Activated naive CD4-positive, alpha-beta T cell treated with anti-CD3 and anti-CD28 coated beads, Interleukin-2, amount 50 U/mL, for 72 hours (primary cell): ENCODE measurements around the gene CCDC57. TPM values are rescaled to one million over a fixed set of nuclear protein-coding genes. Genes with fewer than 3 reads are reported as not detected.

ENCODE experiments used
- ATAC-seq, 2 donors: fragments of 150-1000 bp; cut with Tn5 transposase; 2 replicates each; pipeline ENCODE4 v1.10.0; 2021; ENCODE audit warnings: mild to moderate bottlenecking in 2 of 2, moderate library complexity in 2 of 2
- DNase-seq, 2 donors: peaks; one replicate each; pipeline ENCODE4 v3.0.0; 2021 to 2022; ENCODE audit warnings: low spot score in 2 of 2
- H3K27ac Mint-ChIP-seq, 2 donors: one replicate each; pipeline ENCODE4 v1.8.0; 2022; ENCODE audit warnings: mild to moderate bottlenecking in 2 of 2, mixed read lengths in 2 of 2
- H3K36me3 Mint-ChIP-seq, 2 donors: one replicate each; pipeline ENCODE4 v1.8.0; 2022; ENCODE audit warnings: mixed read lengths in 2 of 2
- H3K9me3 Mint-ChIP-seq, 2 donors: one replicate each; pipeline ENCODE4 v1.8.0; 2022; ENCODE audit warnings: mixed read lengths in 2 of 2
- total RNA-seq, 2 donors: library from RNA; stranded (reverse); gene quantifications; one replicate each; pipeline ENCODE4 v1.2.3, GENCODE V29; 2022

The CCDC57 gene
- total RNA-seq, 2 donors from 2014 or later = 34.6 to 51.3 TPM

GRCh38 chr17:82248815-82249674 is 36.4 kb upstream of the CCDC57 start:
- DNase-seq (peak in 1 of 2 donors; percentile 54), ATAC-seq (no peak)
- Mint-ChIP-seq H3K27ac (peak overlapping the region in 1 of 2 donors; percentile 83), H3K9me3 (no peaks in the 10 kb centered on the region), H3K36me3 (peaks cover 39 to 40% of the 10 kb centered on the region in 2 donors)

GRCh38 chr17:82247856-82248671 is 35.4 kb upstream of the CCDC57 start:
- no peaks in the 10 kb centered on the region for H3K9me3 Mint-ChIP-seq
- ATAC-seq (no peak), DNase-seq (no peak)
- peaks cover 37 to 40% of the 10 kb centered on the region in 2 donors for H3K36me3 Mint-ChIP-seq
- H3K27ac Mint-ChIP-seq = peak overlapping the region; percentile 21 to 83

- ATAC-seq (no peak), DNase-seq (no peak)
- peak overlapping the region; percentile 86 to 87 for H3K27ac Mint-ChIP-seq
- peaks cover 29 to 33% of the 10 kb centered on the region in 2 donors for H3K36me3 Mint-ChIP-seq
- no peaks in the 10 kb centered on the region for H3K9me3 Mint-ChIP-seq
Measured at GRCh38 chr17:82247182-82247823, 34.7 kb upstream of the CCDC57 start.

- Mint-ChIP-seq H3K36me3 (peaks cover 27 to 29% of the 10 kb centered on the region in 2 donors), H3K9me3 (no peaks in the 10 kb centered on the region), H3K27ac (peak overlapping the region; percentile 87 to 90)
- ATAC-seq (peak in 1 of 2 donors; percentile 28), DNase-seq (peak in 1 of 2 donors; percentile 54)
Measured at GRCh38 chr17:82246365-82247181, 33.9 kb upstream of the CCDC57 start.

- Mint-ChIP-seq H3K27ac (peak overlapping the region; percentile 87 to 90), H3K9me3 (no peaks in the 10 kb centered on the region), H3K36me3 (peaks cover 23 to 29% of the 10 kb centered on the region in 2 donors)
- DNase-seq (no peak), ATAC-seq (no peak)
Measured at GRCh38 chr17:82246040-82246364, 33.4 kb upstream of the CCDC57 start.

GRCh38 chr17:82245134-82246039 is 32.7 kb upstream of the CCDC57 start:
- DNase-seq (no peak), ATAC-seq (no peak)
- Mint-ChIP-seq H3K9me3 (no peaks in the 10 kb centered on the region), H3K36me3 (peaks cover 21 to 29% of the 10 kb centered on the region in 2 donors), H3K27ac (peak overlapping the region; percentile 87 to 97)

GRCh38 chr17:82244413-82245133 is 31.9 kb upstream of the CCDC57 start:
- Mint-ChIP-seq H3K27ac (peak overlapping the region; percentile 87 to 97), H3K9me3 (no peaks in the 10 kb centered on the region), H3K36me3 (peaks cover 21 to 29% of the 10 kb centered on the region in 2 donors)
- DNase-seq = peak in 1 of 2 donors; percentile 42
- ATAC-seq = no peak

GRCh38 chr17:82243648-82244412 is 31.2 kb upstream of the CCDC57 start:
- Mint-ChIP-seq H3K27ac (peak overlapping the region in 1 of 2 donors; percentile 97), H3K9me3 (no peaks in the 10 kb centered on the region), H3K36me3 (peaks cover 21 to 27% of the 10 kb centered on the region in 2 donors)
- ATAC-seq (no peak), DNase-seq (no peak)

GRCh38 chr17:82242977-82243647 is 30.5 kb upstream of the CCDC57 start:
- Mint-ChIP-seq H3K27ac (peak overlapping the region in 1 of 2 donors; percentile 24), H3K36me3 (peaks cover 16 to 20% of the 10 kb centered on the region in 2 donors), H3K9me3 (no peaks in the 10 kb centered on the region)
- no peak for DNase-seq
- no peak for ATAC-seq

- ATAC-seq (no peak), DNase-seq (peak in 1 of 2 donors; percentile 23)
- Mint-ChIP-seq H3K36me3 (peaks cover 12 to 17% of the 10 kb centered on the region in 2 donors), H3K9me3 (no peaks in the 10 kb centered on the region), H3K27ac (peak overlapping the region in 1 of 2 donors; percentile 24)
Measured at GRCh38 chr17:82242698-82242976, 30.0 kb upstream of the CCDC57 start.

GRCh38 chr17:82241926-82242697 is 29.5 kb upstream of the CCDC57 start:
- Mint-ChIP-seq H3K27ac (peak overlapping the region; percentile 24 to 87), H3K9me3 (no peaks in the 10 kb centered on the region), H3K36me3 (peaks cover 12 to 21% of the 10 kb centered on the region in 2 donors)
- no peak for DNase-seq
- peak in 1 of 2 donors; percentile 16 for ATAC-seq

- DNase-seq (peak; percentile 39 to 78), ATAC-seq (peak; percentile 38 to 73)
- Mint-ChIP-seq H3K9me3 (no peaks in the 10 kb centered on the region), H3K27ac (peak overlapping the region; percentile 87 to 90), H3K36me3 (peaks cover 11 to 21% of the 10 kb centered on the region in 2 donors)
Measured at GRCh38 chr17:82241183-82241925, 28.7 kb upstream of the CCDC57 start.
